Stomach (tissue), 9 donors: Measurements from ENCODE around the gene PBX2. TPM values are rescaled to one million over a fixed set of nuclear protein-coding genes. Genes with fewer than 3 reads are reported as not detected.

Experiments used
- DNase-seq, 2 donors: peaks; one replicate each; pipeline versions ENCODE4 v3.0.0 to v3.0.0-alpha.2; 2013 to 2019
- H3K27ac ChIP-seq, 5 donors: fragments of 200-600 bp in 4 of 5; sonication (generic) in 4 of 5; one replicate each; pipeline ENCODE4 v1.5.1; 2013 to 2019; ENCODE audit warnings: mild to moderate bottlenecking in 1 of 5, moderate library complexity in 1 of 5
- H3K27me3 ChIP-seq, 3 donors: fragments of 200-600 bp; sonication (generic); one replicate each; pipeline ENCODE4 v1.5.1; 2017 to 2019; ENCODE audit warnings: mixed run types in 1 of 3
- H3K36me3 ChIP-seq, 4 donors: fragments of 200-600 bp; sonication (generic); 1 replicate in 3 of 4; 2 replicates in 1 of 4; pipeline ENCODE4 v1.5.1; 2016 to 2019
- H3K4me1 ChIP-seq, 4 donors: fragments of 200-600 bp; sonication (generic); one replicate each; pipeline ENCODE4 v1.5.1; 2016 to 2019
- H3K4me3 ChIP-seq, 4 donors: fragments of 200-600 bp; sonication (generic) in 3 of 4; one replicate each; pipeline ENCODE4 v1.5.1; 2016 to 2019; ENCODE audit warnings: mild to moderate bottlenecking in 1 of 4
- H3K9me3 ChIP-seq, 4 donors: fragments of 200-600 bp; sonication (generic); one replicate each; pipeline ENCODE4 v1.5.1; 2016 to 2019
- CTCF ChIP-seq, 7 experiments: fragments of 450-650 bp in 4 of 7; fragments of 200-600 bp in 3 of 7; sonication (generic) in 3 of 7; IDR thresholded peaks; one replicate each; pipeline ENCODE4 v1.5.1; 2016 to 2019; ENCODE audit warnings: antibody characterized with exemption in 7 of 7, control low read depth in 2 of 7, mild to moderate bottlenecking in 1 of 7
- EP300 ChIP-seq: sonication (generic); formaldehyde crosslinking; IDR thresholded peaks from one replicate; pipeline ENCODE4 v1.6.1; 2017; ENCODE audit warnings: antibody characterized with exemption
- POLR2A ChIP-seq, 4 donors: fragments of 450-650 bp; IDR thresholded peaks; one replicate each; pipeline ENCODE4 v1.6.1; 2016; ENCODE audit warnings: antibody characterized with exemption in 4 of 4, control low read depth in 2 of 4, mild to moderate bottlenecking in 1 of 4, moderate library complexity in 1 of 4
- POLR2AphosphoS5 ChIP-seq, 3 donors: sonication (generic); formaldehyde crosslinking; IDR thresholded peaks; one replicate each; pipeline ENCODE4 v1.6.1; 2016; ENCODE audit warnings: antibody characterized with exemption in 3 of 3
- WGBS, 5 donors: extraction: QIAGEN DNeasy Blood & Tissue Kit in 3 of 5; methylation state at CpG; one replicate each; pipeline versions ENCODE4 v1.1.5 to v1.1.7; 2013 to 2018; 5-methylcytosine and 5-hydroxymethylcytosine counted together
- intact Hi-C: fragments of 100-400 bp; cut with DNase I; formaldehyde crosslinking; loops from one replicate; pipeline ENCODE4 v1.15.1; 2023; ENCODE audit warnings: low total_unique reads
- polyA plus RNA-seq, 3 donors: library from polyadenylated mRNA; stranded (reverse); fragments of 200-250 nt; gene quantifications; one replicate each; pipeline ENCODE4 v1.2.3, GENCODE V29; 2013
- total RNA-seq, 5 donors: library from RNA; depleted of rRNA; stranded (reverse); fragments of >200 nt; gene quantifications; one replicate each; pipeline versions ENCODE4 v1.1.0 to v1.2.3, GENCODE V29; 2014 to 2016
- donor health status: healthy with polysubstance abuse.
- donor health status: Bipolar disorder and iron deficiency.
- donor health status: healthy.

The PBX2 gene
- total and polyA plus RNA-seq, 8 donors: 23.5 to 50.3 (median 35.1) TPM

GRCh38 chr6:32226434-32226833, 36.4 kb upstream of the PBX2 start:
- H3K9me3 ChIP-seq: no peaks in the 10 kb centered on the region
- no peaks in the 10 kb centered on the region for H3K4me1 ChIP-seq
- 85 to 96% (median 93%) methylated on average over 7 of the region's 7 CpGs for WGBS, 5 donors
- no peak overlapping the region for H3K27ac ChIP-seq
- H3K4me3 ChIP-seq: no peak overlapping the region
- TF ChIP-seq POLR2A (IDR thresholded peaks at IDR 0.05): no peak
- no peak for TF ChIP-seq EP300
- TF ChIP-seq POLR2AphosphoS5 (IDR thresholded peaks at IDR 0.05): no peak
- no peak for TF ChIP-seq CTCF (IDR thresholded peaks at IDR 0.05)
- DNase-seq: no peak
- no peaks in the 10 kb centered on the region for H3K36me3 ChIP-seq
- H3K27me3 ChIP-seq: peaks cover 0 to 10% (median 0%) of the 10 kb centered on the region in 3 donors
- intact Hi-C loops: no loop called here

GRCh38 chr6:32224696-32225095, 34.7 kb upstream of the PBX2 start:
- intact Hi-C loops: no loop called here
- Histone ChIP-seq H3K4me3 (no peak overlapping the region), H3K27ac (no peak overlapping the region), H3K4me1 (no peaks in the 10 kb centered on the region), H3K27me3 (peaks cover 0 to 19% (median 0%) of the 10 kb centered on the region in 3 donors), H3K9me3 (no peaks in the 10 kb centered on the region), H3K36me3 (no peaks in the 10 kb centered on the region)
- TF ChIP-seq EP300 (no peak), CTCF (IDR thresholded peaks at IDR 0.05) (no peak), POLR2AphosphoS5 (IDR thresholded peaks at IDR 0.05) (no peak), POLR2A (IDR thresholded peaks at IDR 0.05) (no peak)
- 63 to 82% (median 78%) methylated on average over 2 of the region's 2 CpGs for WGBS, 5 donors
- DNase-seq: no peak

DNA sequence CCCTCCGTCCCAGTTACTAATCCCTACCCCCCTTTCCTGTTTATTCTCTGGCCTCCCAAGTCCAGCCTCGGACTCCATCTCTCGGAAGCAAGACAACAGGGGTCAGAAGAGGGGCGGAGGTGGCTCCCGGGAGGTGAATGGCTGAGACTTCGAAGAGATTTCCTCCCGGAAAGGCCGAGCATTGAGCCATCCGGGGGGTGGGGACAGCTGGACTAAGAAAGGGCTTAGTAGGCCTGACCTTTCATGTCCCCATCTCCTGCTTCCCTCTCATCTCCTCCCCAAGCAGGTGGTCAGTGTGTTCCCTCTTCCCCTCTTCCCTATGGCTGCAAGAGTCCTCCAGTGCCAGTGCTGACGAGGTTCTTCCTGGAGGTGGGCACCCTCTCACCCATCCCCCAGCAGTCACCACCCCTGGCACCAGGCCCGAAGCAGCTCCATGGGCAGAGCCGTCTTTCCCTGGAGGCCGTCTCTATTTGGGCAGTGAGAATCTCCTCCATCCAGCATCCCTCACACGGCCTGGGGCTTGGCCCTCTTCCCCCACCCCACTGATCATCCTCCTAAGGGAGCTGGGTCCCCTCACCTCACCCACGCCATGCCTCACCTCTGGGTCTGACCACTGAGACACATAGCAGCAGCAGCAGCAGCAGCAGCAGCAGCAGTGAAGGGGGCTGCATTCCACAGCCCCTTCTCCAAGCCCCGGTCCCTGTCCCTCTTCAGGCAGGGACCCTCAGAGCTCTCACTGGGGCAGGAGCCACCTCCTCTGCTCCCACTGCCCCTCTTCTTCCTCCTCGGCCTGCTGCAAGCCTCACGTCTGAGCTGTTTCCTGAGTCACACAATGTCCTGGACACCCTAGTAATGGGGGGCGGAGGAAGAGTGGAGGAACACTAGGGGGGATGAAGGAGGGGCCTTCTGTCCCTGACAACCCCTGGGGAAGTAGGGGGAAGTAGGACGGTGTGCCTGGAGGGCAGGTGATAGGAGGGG, 33.5 kb upstream of the PBX2 start, which contains the start of gene NOTCH4:
NOTCH4 (minus strand) TSS at position 810 of the 978 bp plus-strand sequence; CDS start at position 671, 139 bp downstream.
- 47 to 59% (median 52%) methylated on average over 20 of the region's 20 CpGs for WGBS, 5 donors
- Histone ChIP-seq H3K4me1 (no peaks in the 10 kb centered on the region), H3K27me3 (peaks cover 0 to 19% (median 0%) of the 10 kb centered on the region in 3 donors), H3K27ac (peak within 1 kb of the TSS in 3 of 5 donors; percentile 28 to 51 (median 39)), H3K4me3 (peak within 1 kb of the TSS in 2 of 4 donors; percentile 1 to 16), H3K9me3 (no peaks in the 10 kb centered on the region), H3K36me3 (no peaks in the 10 kb centered on the region)
- no peak for DNase-seq
- TF ChIP-seq POLR2AphosphoS5 (IDR thresholded peaks at IDR 0.05) (peak in 2 of 3 donors; percentile 28 to 54), EP300 (no peak)
- intact Hi-C loops: no loop called here

- H3K4me1 ChIP-seq: no peaks in the 10 kb centered on the region
- no peaks in the 10 kb centered on the region for H3K9me3 ChIP-seq
- peak overlapping the region in 2 of 5 donors; percentile 34 to 51 for H3K27ac ChIP-seq
- no peak for TF ChIP-seq POLR2AphosphoS5 (IDR thresholded peaks at IDR 0.05)
- no peak for TF ChIP-seq POLR2A (IDR thresholded peaks at IDR 0.05)
- no peak for TF ChIP-seq CTCF (IDR thresholded peaks at IDR 0.05)
- TF ChIP-seq EP300: no peak
- 78 to 86% (median 86%) methylated on average over 7 to 8 of the region's 8 CpGs for WGBS, 5 donors
- intact Hi-C loops: no loop called here
- DNase-seq: no peak
- H3K27me3 ChIP-seq: peaks cover 0 to 19% (median 0%) of the 10 kb centered on the region in 3 donors
- peak overlapping the region in 2 of 4 donors; percentile 1 to 26 for H3K4me3 ChIP-seq
- H3K36me3 ChIP-seq: no peaks in the 10 kb centered on the region
Measured at GRCh38 chr6:32222333-32223230, 32.6 kb upstream of the PBX2 start.
